A172 (cell line): ENCODE results near the gene S1PR1. TPM values are rescaled to one million over a fixed set of nuclear protein-coding genes. Genes with fewer than 3 reads are reported as not detected.

ENCODE experiments used
- DNase-seq: peaks from one replicate; pipeline ENCODE4 v3.0.0-alpha.2; 2015; ENCODE audit warnings: low spot score
- total RNA-seq: library from RNA; depleted of rRNA; stranded (reverse); fragments of >200 nt; shearing (Covaris generic); gene quantifications from 2 replicates; pipeline ENCODE4 v1.2.3, GENCODE V29; 2014

The S1PR1 gene
- total RNA-seq, 1 experiment from 2014 or later, result 0.50 TPM

DNA sequence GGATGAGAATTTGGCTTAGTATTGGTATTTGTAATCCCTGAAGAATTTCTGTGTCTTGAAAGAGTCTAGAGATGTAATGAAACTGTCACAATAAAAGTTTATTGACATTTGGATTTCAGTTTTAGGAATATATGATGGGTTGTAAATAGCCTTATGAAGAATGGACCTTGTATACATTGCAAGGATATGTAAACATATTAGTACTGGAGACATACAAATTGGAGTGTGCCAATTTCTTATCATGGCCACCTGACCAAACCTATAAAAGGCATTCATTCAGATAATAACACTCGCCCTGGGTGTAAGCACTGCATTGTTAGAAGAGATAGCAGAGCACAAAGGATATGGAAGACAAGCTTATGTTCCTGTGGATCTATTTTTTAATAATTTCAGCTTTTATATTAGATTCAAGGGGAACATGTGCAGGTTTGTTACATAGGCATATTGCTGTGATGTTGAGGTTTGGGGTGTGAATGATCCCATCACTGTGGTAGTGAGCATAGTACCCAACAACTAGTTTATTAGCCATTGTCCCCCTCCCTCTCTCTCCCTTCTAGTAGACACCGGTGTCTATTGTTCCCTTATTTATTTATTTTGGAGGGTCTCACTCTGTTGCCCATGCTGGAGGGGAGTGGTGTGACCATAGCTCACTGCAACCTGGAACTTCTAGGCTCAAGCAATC, 8.6 kb downstream of the S1PR1 start:
- no peak for DNase-seq

DNA sequence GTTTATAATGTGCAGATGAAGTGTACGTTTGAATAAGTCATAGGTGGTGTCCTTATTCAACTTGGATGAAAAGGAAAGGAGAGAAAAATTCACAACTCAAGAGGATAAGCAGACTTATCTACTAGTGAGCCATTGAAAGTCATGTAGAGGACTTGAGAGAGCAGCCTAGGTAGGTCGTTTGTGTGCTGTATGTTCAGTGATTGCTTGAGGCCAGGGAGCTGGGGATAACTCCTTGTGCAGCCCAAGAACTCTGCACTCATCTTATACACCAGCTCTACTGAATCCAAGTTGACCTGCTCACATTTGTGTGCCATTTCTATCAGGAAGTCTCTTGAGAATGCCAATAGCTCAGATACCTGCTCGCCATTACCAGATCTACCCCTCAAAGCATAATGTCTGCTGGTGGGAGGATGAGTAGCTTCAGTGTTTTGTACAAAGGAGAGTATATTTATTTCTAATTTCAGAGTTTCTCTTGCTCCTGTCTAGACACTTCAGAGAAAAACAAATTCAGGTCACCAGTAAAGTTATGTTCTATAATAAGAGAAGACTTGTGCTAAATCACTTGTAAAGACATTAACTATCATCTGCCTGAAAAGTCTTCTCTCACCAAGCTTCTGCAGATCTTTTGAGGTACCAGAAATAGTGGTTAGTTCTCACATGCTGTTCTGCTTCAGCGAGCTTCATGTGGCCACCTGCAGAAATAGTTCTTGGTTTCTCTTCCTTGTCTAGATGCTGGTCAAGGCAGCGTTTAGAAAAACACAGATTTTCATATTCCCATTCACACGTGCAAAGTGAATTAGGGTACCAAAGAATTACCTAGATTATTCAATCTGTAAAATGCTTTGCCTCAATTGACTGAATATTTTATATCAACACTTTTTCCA, 10.8 kb downstream of the S1PR1 start:
- DNase-seq, result no peak

DNA sequence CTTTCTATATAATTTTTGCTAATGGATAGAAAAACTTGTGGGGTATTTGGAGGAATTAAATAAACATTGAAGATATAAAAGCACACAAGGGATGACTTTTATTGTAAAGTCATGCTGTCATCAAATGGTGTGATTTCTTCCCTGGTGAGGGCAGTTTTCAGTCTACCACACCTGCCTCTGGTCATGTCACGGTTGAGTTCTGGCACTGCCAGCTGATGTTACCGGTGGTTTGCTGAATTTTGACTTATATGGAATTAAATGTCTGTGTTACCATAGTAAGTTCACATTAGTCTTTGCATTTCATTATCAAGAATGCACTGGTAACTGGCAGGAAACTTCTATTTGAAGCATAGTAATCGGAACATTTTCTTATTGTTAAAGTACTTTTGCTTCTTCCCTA, 13.4 kb downstream of the S1PR1 start:
- DNase-seq, result no peak

- DNase-seq, result no peak
These were observed 13.9 kb downstream of the S1PR1 start for GRCh38 chr1:101250656-101251272.

DNA sequence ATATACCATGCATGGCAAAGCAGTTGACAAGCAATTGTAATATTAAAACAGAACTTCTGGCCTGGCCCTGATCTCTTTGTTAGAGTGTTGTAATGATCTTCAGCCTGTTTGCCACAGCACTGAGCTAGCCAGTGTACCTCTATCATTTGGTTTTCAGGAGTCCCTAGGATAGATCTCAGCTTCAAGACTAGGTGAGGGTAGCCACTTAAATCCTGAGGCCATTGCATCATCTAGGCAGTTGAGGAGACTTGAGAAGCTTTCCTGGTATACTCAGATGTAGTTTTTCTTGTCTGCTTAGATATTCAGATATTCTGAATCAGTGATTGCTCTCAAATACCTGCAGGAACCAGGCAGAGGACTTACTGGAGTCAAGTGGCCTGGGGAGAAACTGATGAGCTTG, 14.7 kb downstream of the S1PR1 start:
- no peak for DNase-seq

- DNase-seq, result peak; percentile 81
These were observed 17.3 kb downstream of the S1PR1 start for GRCh38 chr1:101253976-101254674.

DNA sequence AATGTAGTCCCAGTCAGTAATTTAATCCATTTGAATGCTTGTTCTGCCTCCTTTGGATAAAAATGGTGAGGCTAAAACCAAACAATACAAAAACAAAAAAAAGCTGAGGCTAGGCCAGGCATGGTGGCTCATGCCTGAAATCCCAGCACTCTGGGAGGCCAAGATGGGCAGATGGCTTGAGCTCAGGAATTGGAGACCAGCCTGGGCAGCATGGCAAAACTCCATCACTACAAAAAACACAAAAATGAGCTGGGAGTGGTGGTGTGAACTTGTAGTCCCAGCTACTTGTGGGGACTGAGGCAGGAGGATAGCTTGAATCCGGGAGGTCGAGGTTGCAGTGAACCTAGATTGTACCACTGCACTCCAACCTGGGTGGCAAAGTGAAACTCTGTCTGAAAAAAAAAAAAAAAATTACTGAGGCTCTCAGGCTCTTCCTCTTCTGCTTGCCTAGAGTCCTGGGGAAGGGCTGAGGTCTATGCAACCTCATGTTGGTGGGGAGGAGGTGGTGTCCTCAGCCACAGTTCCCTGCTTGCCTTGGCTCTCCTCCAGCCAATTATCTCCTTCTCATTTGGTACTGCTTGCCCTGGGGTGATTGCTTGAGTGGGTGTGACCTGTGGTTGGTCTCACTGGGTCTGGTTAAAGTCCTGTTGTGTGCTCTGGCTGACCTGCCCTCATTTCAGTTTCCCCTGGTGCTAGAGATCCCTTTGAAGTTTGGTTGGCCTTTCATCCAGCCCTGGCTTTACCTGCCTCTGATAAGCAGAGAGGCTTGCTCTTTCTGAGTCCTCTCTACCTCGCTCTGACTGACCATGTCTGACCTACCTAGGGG, 20.9 kb downstream of the S1PR1 start:
- DNase-seq, result peak; percentile 25

DNA sequence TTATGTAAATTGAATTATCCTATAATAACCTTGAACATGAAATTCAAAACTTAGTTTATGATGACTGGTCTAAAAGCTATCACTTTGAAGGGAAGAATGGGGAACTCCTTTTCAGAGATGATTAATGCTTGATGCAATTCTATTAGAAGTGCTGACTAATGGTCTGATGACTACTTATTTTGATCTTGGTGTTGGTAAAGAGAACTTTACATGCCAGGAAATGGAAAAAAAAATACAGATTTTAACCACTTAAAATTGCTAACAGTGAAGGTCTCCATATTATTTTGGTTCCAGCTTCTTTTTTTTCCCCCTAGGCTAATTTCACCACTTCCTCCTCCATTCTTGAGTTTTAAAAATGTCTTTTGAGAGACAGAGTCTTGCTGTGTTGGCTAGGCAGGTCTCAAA, 22.9 kb downstream of the S1PR1 start:
- peak; percentile 70 for DNase-seq

- no peak for DNase-seq
These were observed 23.9 kb downstream of the S1PR1 start for GRCh38 chr1:101260556-101261350.

- DNase-seq, result no peak
These were observed 24.8 kb downstream of the S1PR1 start for GRCh38 chr1:101261623-101262022.

- DNase-seq, result no peak
These were observed 25.2 kb downstream of the S1PR1 start for GRCh38 chr1:101262060-101262459.

DNA sequence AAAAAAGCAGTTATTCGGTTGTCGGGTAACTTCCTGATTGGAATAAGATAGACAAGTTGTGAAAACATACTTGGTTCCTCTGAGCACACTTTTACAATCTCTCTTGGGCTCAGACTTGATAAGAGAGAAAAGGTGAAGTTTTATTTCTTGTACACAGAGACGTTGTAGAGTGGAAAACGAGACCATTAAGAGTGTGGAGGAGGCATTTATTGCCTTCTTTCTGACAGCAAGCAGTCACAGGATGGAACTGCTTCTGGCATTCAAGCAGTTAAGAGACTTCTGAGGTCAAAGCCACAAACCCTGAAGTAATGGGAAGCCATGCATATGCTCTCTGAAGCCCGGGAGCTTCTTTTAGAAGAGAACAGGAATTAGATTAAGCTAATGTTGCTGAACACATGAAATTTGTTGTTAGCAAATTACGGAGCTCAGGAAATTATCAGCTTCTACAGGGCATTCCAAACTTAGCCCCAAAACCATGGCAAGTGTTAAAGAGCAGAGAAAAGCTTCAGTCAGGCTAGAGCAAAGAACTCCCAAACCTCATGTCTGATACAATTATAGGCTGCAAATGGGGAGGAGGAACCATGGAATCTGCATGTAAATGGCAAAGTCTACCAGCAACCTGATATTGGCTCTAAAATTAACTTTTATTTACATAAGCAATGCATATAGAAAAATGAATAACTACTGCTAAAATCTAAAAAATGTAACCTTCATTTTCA, 26.0 kb downstream of the S1PR1 start:
- DNase-seq, result no peak

DNA sequence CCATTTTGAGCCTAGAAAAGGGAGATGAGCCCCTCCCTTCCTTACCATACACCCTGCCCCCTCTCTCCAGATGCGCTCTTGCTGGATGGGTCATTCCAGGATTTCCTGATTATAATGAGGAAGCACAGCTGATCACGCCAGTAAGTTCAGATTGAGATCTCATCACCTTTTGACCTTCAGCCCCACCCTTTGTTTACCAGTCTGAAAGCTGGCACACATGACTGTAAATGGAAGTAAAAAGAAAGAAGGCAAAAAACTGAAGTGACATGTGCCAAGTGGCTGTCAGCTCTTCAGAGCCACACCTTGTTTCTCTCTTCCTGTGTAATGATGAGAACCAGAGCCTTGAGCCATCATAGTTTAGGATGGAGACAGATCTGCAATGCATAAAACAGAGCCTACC, 27.9 kb downstream of the S1PR1 start:
- DNase-seq, result peak; percentile 21

- DNase-seq, result no peak
These were observed 28.9 kb downstream of the S1PR1 start for GRCh38 chr1:101265684-101266083.

GRCh38 chr1:101267082-101267481, 30.3 kb downstream of the S1PR1 start:
- DNase-seq, result no peak

- no peak for DNase-seq
These were observed 32.1 kb downstream of the S1PR1 start for GRCh38 chr1:101268893-101269292.

GRCh38 chr1:101275672-101276071, 38.9 kb downstream of the S1PR1 start:
- no peak for DNase-seq

- no peak for DNase-seq
These were observed 40.0 kb downstream of the S1PR1 start for GRCh38 chr1:101276818-101277217.

DNA sequence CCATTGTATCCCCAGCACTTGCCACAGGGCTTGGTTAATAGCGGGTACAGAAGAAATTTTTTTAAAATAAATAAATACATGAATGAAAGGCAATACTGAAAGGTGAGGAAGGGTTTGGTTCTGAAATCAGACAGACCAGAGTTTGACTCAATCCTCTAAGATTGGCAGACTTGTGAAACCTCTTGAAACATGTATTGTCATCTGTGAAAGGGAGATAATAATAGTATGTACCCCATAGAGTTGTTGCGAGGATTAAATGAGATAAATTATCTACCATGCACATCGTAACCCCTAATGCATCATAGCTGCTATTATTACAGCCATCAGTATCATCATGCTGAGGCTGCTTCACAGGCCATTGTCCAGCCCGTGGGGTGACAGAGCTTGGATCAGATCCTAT, 41.4 kb downstream of the S1PR1 start:
- no peak for DNase-seq

GRCh38 chr1:101278845-101279244, 42.0 kb downstream of the S1PR1 start:
- DNase-seq, result no peak
